CD4-positive, alpha-beta T cell (primary cell): ENCODE measurements around the gene RAE1. TPM values are rescaled to one million over a fixed set of nuclear protein-coding genes. Genes with fewer than 3 reads are reported as not detected.
"Not testable (repeated sequence)": the region's sequence is repeated elsewhere in the genome, so short reads cannot be mapped to it uniquely, and the experiment has no call there.

Experiments
- ATAC-seq: fragments of 200-7000 bp; cut with Tn5 transposase; one replicate; pipeline ENCODE4 v1.10.0; 2022; ENCODE audit warnings: mild to moderate bottlenecking; ENCODE audit not compliant: poor library complexity
- CTCF ChIA-PET: fragments of 350-600 bp; sonication (Branson Sonifier 250); formaldehyde crosslinking; loops from one replicate; lab custom pipeline; 2021; ENCODE audit warnings: antibody characterized with exemption, inconsistent platforms; lab: Charles Lee
- POLR2A ChIA-PET: fragments of 350-600 bp; sonication (Branson Sonifier 250); formaldehyde crosslinking; loops from one replicate; lab custom pipeline; 2021; ENCODE audit warnings: antibody characterized with exemption, inconsistent platforms; lab: Charles Lee
- DNase-seq, 14 experiments: peaks; one replicate each; pipeline ENCODE4 v3.0.0-alpha.2; 2013 to 2020; ENCODE audit warnings: mixed read lengths in 2 of 14
- H3K27ac ChIP-seq, 2 donors: one replicate each; pipeline versions ENCODE4 v1.5.1 to v1.7.0; 2013; ENCODE audit warnings: low read length in 2 of 2, low read depth in 1 of 2, mild to moderate bottlenecking in 1 of 2
- H3K27me3 ChIP-seq, 2 experiments: 1 replicate in 1 of 2; 2 replicates in 1 of 2; pipeline versions ENCODE4 v1.6.1 to v1.7.0; 2013; ENCODE audit warnings: low read length in 2 of 2, control low read depth in 1 of 2, mild to moderate bottlenecking in 1 of 2, moderate library complexity in 1 of 2; ENCODE audit not compliant: insufficient read depth in 2 of 2, control insufficient read depth in 1 of 2
- H3K36me3 ChIP-seq: one replicate; pipeline ENCODE4 v1.6.1; 2013; ENCODE audit warnings: low read length, control low read depth; ENCODE audit not compliant: insufficient read depth
- H3K4me1 ChIP-seq: one replicate; pipeline ENCODE4 v1.6.1; 2013; ENCODE audit warnings: low read length, control low read depth; ENCODE audit not compliant: insufficient read depth
- H3K4me3 ChIP-seq: one replicate; pipeline ENCODE4 v1.5.1; 2013; ENCODE audit warnings: mild to moderate bottlenecking, low read length, moderate library complexity
- H3K9me3 ChIP-seq, 2 experiments: 1 replicate in 1 of 2; 2 replicates in 1 of 2; pipeline versions ENCODE4 v1.6.1 to v1.7.0; 2013; ENCODE audit warnings: low read length in 2 of 2, mild to moderate bottlenecking in 2 of 2, control low read depth in 1 of 2, moderate library complexity in 1 of 2; ENCODE audit not compliant: control insufficient read depth in 1 of 2, insufficient read depth in 1 of 2
- H3K27ac Mint-ChIP-seq: one replicate; pipeline ENCODE4 v1.8.0; 2020; ENCODE audit warnings: mixed read lengths
- H3K27me3 Mint-ChIP-seq: one replicate; pipeline ENCODE4 v1.8.0; 2021; ENCODE audit warnings: mixed read lengths
- H3K36me3 Mint-ChIP-seq: one replicate; pipeline ENCODE4 v1.8.0; 2021; ENCODE audit warnings: low read depth, mixed read lengths
- H3K4me1 Mint-ChIP-seq: one replicate; pipeline ENCODE4 v1.8.0; 2021; ENCODE audit warnings: low read depth, mixed read lengths
- H3K4me3 Mint-ChIP-seq: one replicate; pipeline ENCODE4 v1.8.0; 2020; ENCODE audit warnings: mild to moderate bottlenecking, mixed read lengths
- H3K9me3 Mint-ChIP-seq: one replicate; pipeline ENCODE4 v1.8.0; 2020; ENCODE audit warnings: mixed read lengths
- CTCF ChIP-seq: fragments of 200-600 bp; IDR thresholded peaks from one replicate; pipeline ENCODE4 v1.8.0; 2022; ENCODE audit warnings: antibody characterized with exemption, mild to moderate bottlenecking
- intact Hi-C, 2 experiments: fragments of 100-400 bp; cut with DNase I in 1 of 2; cut with micrococcal nuclease in 1 of 2; formaldehyde crosslinking; loops; one replicate each; pipeline versions ENCODE4 v1.15.1 to v1.9.0; 2023 to 2025; cut with DNase I, micrococcal nuclease
- total RNA-seq, 174 experiments: library from RNA in 2 of 174; stranded (reverse) in 2 of 174; gene quantifications; one replicate each; pipeline ENCODE4 v1.2.3 and lab custom pipeline; 2021 to 2026

Gene RAE1
- total RNA-seq, 2 experiments from 2014 or later: 58.8 to 60.7 TPM

- Mint-ChIP-seq H3K27ac (no peak overlapping the region), H3K4me1 (peaks cover 11% of the 10 kb centered on the region), H3K27me3 (no peaks in the 10 kb centered on the region), H3K9me3 (no peaks in the 10 kb centered on the region), H3K4me3 (no peak overlapping the region), H3K36me3 (no peaks in the 10 kb centered on the region)
- no peak for TF ChIP-seq CTCF
- no peak for DNase-seq
- intact Hi-C loops: no loop called here
- no peaks in the 10 kb centered on the region for H3K9me3 ChIP-seq
- CTCF ChIA-PET: no interaction called here
- POLR2A ChIA-PET: interaction anchor here (1.2 to 4.3 kb wide), 2 partner anchors 18 to 27 kb away, joined by 3 to 21 read pairs; no protein-coding TSS in a partner anchor
- H3K4me1 ChIP-seq: peaks cover 8% of the 10 kb centered on the region
- H3K4me3 ChIP-seq: no peak overlapping the region
- no peaks in the 10 kb centered on the region for H3K27me3 ChIP-seq
- no peak for ATAC-seq
- no peak overlapping the region for H3K27ac ChIP-seq
- H3K36me3 ChIP-seq: no peaks in the 10 kb centered on the region
Observed at GRCh38 chr20:57417051-57417689, 66.1 kb downstream of the RAE1 start.

- Mint-ChIP-seq H3K36me3 (no peaks in the 10 kb centered on the region), H3K27me3 (no peaks in the 10 kb centered on the region), H3K4me1 (peaks cover 11% of the 10 kb centered on the region), H3K4me3 (no peak overlapping the region), H3K27ac (peak overlapping the region; percentile 28), H3K9me3 (no peaks in the 10 kb centered on the region)
- no peak overlapping the region for H3K4me3 ChIP-seq
- CTCF ChIA-PET: interaction anchor here (0.8 kb wide), 1 partner anchor 17 kb away, joined by 3 read pairs; no protein-coding TSS in a partner anchor
- no peak for ATAC-seq
- DNase-seq: no peak
- H3K27me3 ChIP-seq: no peaks in the 10 kb centered on the region
- intact Hi-C loops: no loop called here
- H3K27ac ChIP-seq: no peak overlapping the region
- no peak for TF ChIP-seq CTCF
- POLR2A ChIA-PET: interaction anchor here (0.8 to 4.3 kb wide), 3 partner anchors 17 to 28 kb away, joined by 3 to 21 read pairs (median 3); no protein-coding TSS in a partner anchor
- H3K4me1 ChIP-seq: peaks cover 4% of the 10 kb centered on the region
- H3K9me3 ChIP-seq: no peaks in the 10 kb centered on the region
- H3K36me3 ChIP-seq: no peaks in the 10 kb centered on the region
Observed at GRCh38 chr20:57417830-57418780, 67.0 kb downstream of the RAE1 start.

- POLR2A ChIA-PET: interaction anchor here (4.3 kb wide), 1 partner anchor 21 kb away, joined by 21 read pairs; no protein-coding TSS in a partner anchor
- H3K36me3 ChIP-seq, H3K9me3 Mint-ChIP-seq, H3K36me3 Mint-ChIP-seq, H3K27me3 Mint-ChIP-seq, CTCF ChIA-PET, DNase-seq, H3K27ac Mint-ChIP-seq, H3K4me3 Mint-ChIP-seq, H3K9me3 ChIP-seq, intact Hi-C loops, H3K4me3 ChIP-seq, H3K27ac ChIP-seq, H3K27me3 ChIP-seq, ATAC-seq: not testable (repeated sequence)
- peaks cover 11% of the 10 kb centered on the region for H3K4me1 ChIP-seq
- H3K4me1 Mint-ChIP-seq: peaks cover 17% of the 10 kb centered on the region
Observed at GRCh38 chr20:57419479-57419878, 68.4 kb downstream of the RAE1 start.
